ENCODE data around the gene DOC2B.
"Not testable (repeated sequence)": the region's sequence is repeated elsewhere in the genome, so short reads cannot be mapped to it uniquely, and the experiment has no call there.

The DOC2B gene

DNA sequence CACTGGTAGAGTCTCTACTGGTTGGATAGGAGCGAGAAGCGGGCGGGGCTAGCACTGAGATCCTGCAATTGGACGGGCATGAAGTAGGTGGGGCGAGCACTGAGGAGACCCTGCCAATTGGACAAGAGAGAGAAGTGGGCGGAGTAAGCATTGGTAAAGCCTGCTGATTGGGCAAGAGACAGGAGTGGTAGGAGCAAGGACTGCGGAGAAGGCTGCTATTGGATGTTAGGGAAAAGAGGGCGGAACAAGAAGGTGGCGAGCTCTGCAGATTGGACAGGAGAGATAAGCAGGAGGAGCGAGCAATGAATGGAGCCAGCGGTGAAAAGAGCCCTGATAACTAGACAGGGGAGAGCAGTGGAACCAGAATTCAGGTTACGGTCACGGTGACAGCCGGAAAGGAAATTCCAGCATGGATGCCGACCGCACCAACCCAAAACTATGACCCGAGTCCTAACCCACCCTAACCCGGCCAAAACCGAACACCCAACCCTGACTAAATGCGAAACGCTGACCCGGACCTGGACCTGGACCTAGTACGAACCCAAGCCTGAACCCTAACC lies 39.3 kb downstream of the DOC2B start:
- Histone ChIP-seq H3K4me1 (ENCODE audit: control insufficient read depth, insufficient read depth, low read length) (no peaks in the 10 kb centered on the region), H3K27ac (ENCODE audit: extremely low read depth, low read depth, low read length) (no peak overlapping the region), H3K4me3 (ENCODE audit: low read depth, low read length) (no peak overlapping the region), H3K9me3 (ENCODE audit: control insufficient read depth, insufficient read depth, low read depth, low read length) (no peaks in the 10 kb centered on the region), H3K36me3 (ENCODE audit: control insufficient read depth in 2 of 2, insufficient read depth in 1 of 2, low read length in 2 of 2) (no peaks in the 10 kb centered on the region)
- TF ChIP-seq ZNF843 (tag by site-specific recombination; IDR thresholded peaks at IDR 0.05) (no peak), ZNF350 (tag by site-specific recombination; IDR thresholded peaks at IDR 0.05) (no peak), ZNF791 (tag by site-specific recombination; IDR thresholded peaks at IDR 0.05) (no peak), ZNF184 (tag by site-specific recombination; IDR thresholded peaks at IDR 0.05) (no peak), ZNF521 (tag by site-specific recombination; IDR thresholded peaks at IDR 0.05) (no peak), ZBTB17 (tag by site-specific recombination; IDR thresholded peaks at IDR 0.05) (peak; percentile 69), ZNF558 (tag by site-specific recombination; IDR thresholded peaks at IDR 0.05) (no peak), IKZF3 (tag by site-specific recombination; IDR thresholded peaks at IDR 0.05) (no peak), ZNF341 (tag by site-specific recombination; IDR thresholded peaks at IDR 0.05; ENCODE audit: low read depth) (0 out of 2 replicates have a peak, but pooled peaks have one; percentile 41)
- TF ChIP-seq, protein P1, sequence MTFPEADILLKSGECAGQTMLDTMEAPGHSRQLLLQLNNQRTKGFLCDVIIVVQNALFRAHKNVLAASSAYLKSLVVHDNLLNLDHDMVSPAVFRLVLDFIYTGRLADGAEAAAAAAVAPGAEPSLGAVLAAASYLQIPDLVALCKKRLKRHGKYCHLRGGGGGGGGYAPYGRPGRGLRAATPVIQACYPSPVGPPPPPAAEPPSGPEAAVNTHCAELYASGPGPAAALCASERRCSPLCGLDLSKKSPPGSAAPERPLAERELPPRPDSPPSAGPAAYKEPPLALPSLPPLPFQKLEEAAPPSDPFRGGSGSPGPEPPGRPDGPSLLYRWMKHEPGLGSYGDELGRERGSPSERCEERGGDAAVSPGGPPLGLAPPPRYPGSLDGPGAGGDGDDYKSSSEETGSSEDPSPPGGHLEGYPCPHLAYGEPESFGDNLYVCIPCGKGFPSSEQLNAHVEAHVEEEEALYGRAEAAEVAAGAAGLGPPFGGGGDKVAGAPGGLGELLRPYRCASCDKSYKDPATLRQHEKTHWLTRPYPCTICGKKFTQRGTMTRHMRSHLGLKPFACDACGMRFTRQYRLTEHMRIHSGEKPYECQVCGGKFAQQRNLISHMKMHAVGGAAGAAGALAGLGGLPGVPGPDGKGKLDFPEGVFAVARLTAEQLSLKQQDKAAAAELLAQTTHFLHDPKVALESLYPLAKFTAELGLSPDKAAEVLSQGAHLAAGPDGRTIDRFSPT (tag by site-specific recombination; IDR thresholded peaks at IDR 0.05), result no peak
- TF ChIP-seq, protein P2, sequence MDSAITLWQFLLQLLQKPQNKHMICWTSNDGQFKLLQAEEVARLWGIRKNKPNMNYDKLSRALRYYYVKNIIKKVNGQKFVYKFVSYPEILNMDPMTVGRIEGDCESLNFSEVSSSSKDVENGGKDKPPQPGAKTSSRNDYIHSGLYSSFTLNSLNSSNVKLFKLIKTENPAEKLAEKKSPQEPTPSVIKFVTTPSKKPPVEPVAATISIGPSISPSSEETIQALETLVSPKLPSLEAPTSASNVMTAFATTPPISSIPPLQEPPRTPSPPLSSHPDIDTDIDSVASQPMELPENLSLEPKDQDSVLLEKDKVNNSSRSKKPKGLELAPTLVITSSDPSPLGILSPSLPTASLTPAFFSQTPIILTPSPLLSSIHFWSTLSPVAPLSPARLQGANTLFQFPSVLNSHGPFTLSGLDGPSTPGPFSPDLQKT (IDR thresholded peaks at IDR 0.05; ENCODE audit: borderline replicate concordance, low read depth, low read length), result no peak
- TF ChIP-seq, protein P3, sequence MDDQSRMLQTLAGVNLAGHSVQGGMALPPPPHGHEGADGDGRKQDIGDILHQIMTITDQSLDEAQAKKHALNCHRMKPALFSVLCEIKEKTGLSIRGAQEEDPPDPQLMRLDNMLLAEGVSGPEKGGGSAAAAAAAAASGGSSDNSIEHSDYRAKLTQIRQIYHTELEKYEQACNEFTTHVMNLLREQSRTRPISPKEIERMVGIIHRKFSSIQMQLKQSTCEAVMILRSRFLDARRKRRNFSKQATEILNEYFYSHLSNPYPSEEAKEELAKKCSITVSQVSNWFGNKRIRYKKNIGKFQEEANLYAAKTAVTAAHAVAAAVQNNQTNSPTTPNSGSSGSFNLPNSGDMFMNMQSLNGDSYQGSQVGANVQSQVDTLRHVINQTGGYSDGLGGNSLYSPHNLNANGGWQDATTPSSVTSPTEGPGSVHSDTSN (CRISPR knock-in tag; IDR thresholded peaks at IDR 0.05), result no peak
- CTCF ChIA-PET, result interaction anchor here (0.6 to 0.9 kb wide), 3 partner anchors 244 to 857 kb away, joined by 3 read pairs; no protein-coding TSS in a partner anchor
- POLR2A ChIA-PET, result no interaction called here

DNA sequence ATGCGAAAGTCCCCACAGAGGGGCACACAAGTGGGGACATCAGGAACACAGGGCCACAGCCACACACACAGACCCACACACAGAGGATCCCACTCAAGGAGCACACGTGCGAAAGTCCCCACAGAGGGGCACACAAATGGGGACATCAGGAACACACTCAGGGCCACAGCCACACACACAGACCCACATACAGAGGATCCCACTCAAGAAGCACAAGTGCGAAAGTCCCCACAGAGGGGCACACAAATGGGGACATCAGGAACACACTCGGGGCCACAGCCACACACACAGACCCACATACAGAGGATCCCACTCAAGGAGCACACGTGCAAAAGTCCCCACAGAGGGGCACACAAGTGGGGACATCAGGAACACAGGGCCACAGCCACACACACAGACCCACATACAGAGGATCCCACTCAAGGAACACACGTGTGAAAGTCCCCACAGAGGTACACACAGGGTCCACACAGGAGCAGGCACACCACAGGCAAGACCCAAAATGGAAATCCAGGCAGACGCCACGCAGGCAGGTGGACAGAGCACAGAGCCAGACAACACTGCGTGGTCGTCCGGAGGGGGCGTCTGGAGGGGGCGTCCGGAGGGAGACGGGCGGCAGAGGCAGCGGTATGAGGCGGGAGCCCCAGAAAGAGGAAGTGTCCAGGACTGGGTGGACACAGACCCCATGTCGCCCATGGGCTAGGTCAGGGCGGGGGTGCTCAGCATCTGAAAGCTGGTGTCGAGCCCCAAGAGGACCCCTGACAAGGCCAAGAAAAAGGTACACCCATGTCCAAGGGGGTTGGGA lies 41.8 kb downstream of the DOC2B start:
- H3K4me1 ChIP-seq (ENCODE audit: control insufficient read depth, insufficient read depth, low read length); POLR2A ChIA-PET; H3K36me3 ChIP-seq (ENCODE audit: control insufficient read depth in 2 of 2, insufficient read depth in 1 of 2, low read length in 2 of 2); H3K4me3 ChIP-seq (ENCODE audit: low read depth, low read length); CTCF ChIA-PET; H3K9me3 ChIP-seq (ENCODE audit: control insufficient read depth, insufficient read depth, low read depth, low read length); H3K27ac ChIP-seq (ENCODE audit: extremely low read depth, low read depth, low read length): not testable (repeated sequence)

DNA sequence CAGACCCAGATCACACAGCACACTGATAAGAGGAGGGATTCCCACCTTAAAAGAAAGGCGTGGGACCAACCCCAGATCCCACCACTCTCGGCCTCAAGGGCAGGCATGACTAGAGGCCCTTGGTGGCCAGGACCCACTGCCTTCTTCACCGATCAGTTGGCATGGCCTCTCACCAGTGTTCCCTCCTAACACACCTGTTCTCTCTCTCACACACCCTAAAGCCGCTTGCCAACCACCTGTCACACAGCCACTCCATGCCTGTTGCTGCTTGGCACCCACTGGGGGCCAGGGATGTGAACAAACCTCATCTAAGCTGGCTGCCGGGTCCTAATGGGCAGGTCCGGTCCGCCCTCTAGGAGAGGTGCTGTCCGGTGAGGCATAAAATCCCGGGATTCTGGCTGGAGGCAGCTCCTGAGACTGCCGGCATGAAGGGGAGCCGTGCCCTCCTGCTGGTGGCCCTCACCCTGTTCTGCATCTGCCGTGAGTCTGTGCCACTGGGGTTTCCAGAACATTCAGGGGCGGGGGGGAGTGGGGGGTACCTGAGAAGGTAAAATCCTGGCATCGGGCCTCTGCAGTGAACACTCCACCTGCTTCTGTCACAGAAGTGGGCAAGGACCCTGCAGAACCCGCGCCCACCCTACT lies 44.2 kb downstream of the DOC2B start, which contains the start of gene SCGB1C2:
Gene SCGB1C2, plus strand, starts transcription at position 404 of the 642 bp plus-strand sequence. Its CDS starts 22 bp downstream, at position 426.
- H3K36me3 ChIP-seq (ENCODE audit: control insufficient read depth in 2 of 2, insufficient read depth in 1 of 2, low read length in 2 of 2); H3K9me3 ChIP-seq (ENCODE audit: control insufficient read depth, insufficient read depth, low read depth, low read length); POLR2A ChIA-PET; H3K4me1 ChIP-seq (ENCODE audit: control insufficient read depth, insufficient read depth, low read length); H3K4me3 ChIP-seq (ENCODE audit: low read depth, low read length); H3K27ac ChIP-seq (ENCODE audit: extremely low read depth, low read depth, low read length): not testable (repeated sequence)
- CTCF ChIA-PET, result interaction anchor here (0.7 kb wide), 2 partner anchors 424 to 940 kb away, joined by 3 read pairs; no protein-coding TSS in a partner anchor

Data from HEK293 (cell line).